Renal pelvis (tissue), 4 donors: ENCODE measurements around the gene CDK6. TPM values are rescaled to one million over a fixed set of nuclear protein-coding genes. Genes with fewer than 3 reads are reported as not detected.
A peak's percentile ranks its signal among the peaks of the same experiment; 100 is the strongest.
"Not testable (repeated sequence)": the region's sequence is repeated elsewhere in the genome, so short reads cannot be mapped to it uniquely, and the experiment has no call there.

Experiments used
- DNase-seq: peaks from one replicate; pipeline ENCODE4 v3.0.0-alpha.2; 2013
- polyA plus RNA-seq, 3 donors: library from polyadenylated mRNA; unstranded; fragments of 120-200 nt; gene quantifications; one replicate each; pipeline ENCODE4 v1.2.1, GENCODE V29; 2013; ENCODE audit not compliant: insufficient read length in 3 of 3

The CDK6 gene
- polyA plus RNA-seq, 3 donors: 40.0 to 41.7 (median 40.3) TPM

DNA sequence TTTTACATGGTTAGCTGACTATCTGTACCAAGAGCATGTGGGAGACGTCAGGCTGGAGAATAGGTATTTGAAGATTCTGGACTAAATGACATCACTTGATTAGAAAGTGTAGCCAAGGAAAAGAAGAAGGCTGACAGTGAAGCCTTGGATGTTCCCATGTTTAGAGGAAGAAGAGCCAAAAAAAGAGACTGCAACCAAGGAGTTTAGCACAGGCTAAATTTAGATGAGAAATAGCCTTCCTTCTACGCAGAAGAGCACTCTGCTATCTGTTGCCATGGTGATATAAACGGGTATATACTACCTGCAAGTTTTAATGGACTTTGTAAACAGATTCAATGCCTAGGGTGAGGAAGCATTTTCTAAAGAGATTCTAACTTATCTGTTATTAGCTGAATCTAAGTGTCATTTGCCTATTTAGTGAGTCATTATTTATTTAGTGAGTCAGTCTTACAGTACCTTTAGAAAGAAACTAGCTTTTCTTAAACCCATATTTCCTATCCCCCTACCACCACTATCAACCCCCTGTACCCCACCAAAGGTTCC is 69.8 kb downstream of the CDK6 start:
- no peak for DNase-seq

GRCh38 chr7:92765725-92766124 is 70.6 kb downstream of the CDK6 start:
- no peak for DNase-seq

DNA sequence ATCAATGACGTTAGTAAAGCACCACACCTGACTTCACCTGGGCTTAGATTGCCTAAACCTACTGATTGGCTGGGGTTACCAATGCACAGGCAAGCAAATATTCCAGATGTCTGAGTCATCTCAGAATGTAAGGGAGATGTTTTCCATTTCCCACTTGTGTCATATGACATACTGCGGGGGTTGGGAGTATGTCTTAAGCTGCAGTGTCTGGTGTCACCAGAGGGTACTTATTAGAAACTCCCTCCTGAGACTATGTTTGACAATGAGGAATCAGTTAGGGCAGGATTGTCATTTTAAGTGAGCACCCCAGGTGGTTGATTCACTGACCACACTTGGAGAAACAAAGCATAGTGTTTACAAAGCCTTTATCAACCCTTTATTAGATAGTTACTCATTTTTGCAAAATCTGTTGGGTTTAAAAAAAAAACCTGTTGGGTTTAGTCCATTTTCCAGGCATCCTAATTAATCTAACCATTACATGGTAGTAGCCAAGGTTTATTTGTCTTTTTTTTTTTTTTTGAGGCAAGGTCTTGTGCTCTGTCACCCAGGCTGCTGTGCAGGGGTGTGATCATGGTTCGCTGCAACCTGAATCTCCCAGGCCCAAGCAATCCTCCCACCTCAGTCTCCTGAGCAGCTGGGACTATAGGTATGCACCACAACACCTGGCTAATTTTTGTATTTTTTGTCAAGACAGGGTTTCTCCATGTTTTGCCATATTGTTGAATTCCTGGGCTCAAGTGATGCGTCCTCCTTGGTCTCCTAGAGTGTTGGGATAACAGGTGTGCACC is 72.5 kb downstream of the CDK6 start:
- no peak for DNase-seq

DNA sequence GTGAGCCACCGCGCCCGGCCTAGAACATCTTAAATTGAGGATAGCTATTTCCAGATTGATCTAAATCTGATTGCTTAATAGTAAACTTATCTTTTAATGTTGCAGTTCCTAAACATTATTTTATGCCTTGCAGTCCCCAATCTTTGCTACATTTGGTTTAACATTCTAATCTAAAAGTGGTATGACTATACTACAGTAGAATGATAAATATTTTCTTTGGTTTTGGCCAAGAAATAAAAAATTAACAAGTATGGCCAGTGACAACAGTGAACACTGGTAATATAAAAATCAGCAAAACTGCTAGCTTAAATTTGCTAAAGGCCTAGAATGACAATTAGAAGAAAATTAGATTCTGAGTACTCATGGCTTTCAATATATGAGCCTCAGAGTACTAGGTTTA is 73.5 kb downstream of the CDK6 start:
- no peak for DNase-seq

DNA sequence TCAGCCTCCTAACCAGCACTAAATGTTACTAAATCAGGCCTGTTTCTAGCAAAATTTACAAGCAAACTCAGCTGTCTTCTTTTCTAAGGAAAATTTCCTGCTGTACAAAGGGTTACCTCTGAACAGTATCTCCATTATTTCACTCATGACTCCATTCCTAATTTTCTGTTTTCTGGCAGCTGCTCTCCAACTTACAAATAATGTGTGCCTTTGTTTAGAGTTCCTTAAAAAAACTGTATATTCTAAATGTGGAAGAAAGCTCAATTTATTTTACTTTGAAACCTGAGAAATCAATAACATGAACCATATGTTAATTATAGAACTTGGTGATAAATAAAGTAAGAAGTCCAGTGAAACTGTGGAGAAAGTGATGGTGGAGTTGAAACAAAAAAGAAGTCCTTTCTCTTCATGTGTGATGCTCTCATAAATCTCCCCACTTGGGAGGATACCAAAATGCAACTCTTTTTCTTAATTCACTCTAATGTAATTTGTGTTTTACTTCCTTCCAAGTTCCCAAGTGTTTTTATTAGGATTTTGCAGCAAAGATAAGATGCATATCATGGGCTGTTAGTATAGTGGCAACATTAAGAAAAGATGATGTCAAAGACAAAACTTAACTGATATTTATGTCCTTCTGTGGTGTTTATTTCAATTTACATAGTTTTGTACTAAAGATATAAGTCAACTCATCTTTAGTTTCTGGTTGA is 74.8 kb downstream of the CDK6 start:
- DNase-seq: peak; percentile 52

GRCh38 chr7:92758796-92759431 is 77.5 kb downstream of the CDK6 start:
- no peak for DNase-seq

DNA sequence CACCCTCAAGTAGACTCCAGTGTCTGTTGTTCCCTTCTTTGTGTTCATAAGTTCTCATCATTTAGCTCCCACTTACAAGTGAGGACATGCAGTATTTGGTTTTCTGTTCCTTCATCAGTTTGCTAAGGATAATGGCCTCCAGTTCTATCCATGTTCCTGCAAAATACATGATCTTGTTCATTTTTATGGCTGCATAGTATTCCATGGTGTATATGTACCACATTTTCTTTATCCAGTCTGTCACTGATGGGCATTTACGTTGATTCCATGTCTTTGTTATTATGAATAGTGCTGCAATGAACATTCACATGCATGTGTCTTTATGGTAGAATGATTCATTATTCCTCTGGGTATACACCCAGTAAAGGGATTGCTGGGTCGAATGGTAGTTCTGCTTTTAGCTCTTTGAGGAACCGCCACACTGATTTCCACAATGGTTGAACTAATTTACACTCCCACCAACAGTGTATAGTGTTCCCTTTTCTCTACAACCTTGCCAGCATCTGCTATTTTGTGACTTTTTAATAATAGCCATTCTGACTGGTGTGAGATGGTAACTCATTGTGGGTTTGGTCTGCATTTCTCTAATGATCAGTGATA is 79.0 kb downstream of the CDK6 start:
- DNase-seq: not testable (repeated sequence)

DNA sequence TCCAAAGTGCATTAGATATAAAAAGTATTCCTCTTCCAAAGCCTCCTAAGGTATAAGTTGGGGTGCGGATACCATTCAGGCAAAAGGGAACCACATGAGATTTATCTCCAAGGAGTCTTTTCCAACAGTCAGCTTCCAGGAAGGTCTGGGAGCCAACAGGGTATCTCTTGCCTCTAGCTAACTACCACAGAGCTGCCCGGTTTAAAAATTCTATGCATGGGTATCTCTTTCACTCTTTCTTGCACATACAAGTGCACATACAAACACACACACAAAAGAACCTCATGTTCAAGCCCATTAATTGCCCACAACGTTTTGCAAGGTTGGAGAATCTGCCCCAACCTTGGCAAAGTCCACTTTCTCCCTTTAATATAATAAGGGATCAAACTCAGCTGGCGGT is 80.7 kb downstream of the CDK6 start:
- DNase-seq: no peak

DNA sequence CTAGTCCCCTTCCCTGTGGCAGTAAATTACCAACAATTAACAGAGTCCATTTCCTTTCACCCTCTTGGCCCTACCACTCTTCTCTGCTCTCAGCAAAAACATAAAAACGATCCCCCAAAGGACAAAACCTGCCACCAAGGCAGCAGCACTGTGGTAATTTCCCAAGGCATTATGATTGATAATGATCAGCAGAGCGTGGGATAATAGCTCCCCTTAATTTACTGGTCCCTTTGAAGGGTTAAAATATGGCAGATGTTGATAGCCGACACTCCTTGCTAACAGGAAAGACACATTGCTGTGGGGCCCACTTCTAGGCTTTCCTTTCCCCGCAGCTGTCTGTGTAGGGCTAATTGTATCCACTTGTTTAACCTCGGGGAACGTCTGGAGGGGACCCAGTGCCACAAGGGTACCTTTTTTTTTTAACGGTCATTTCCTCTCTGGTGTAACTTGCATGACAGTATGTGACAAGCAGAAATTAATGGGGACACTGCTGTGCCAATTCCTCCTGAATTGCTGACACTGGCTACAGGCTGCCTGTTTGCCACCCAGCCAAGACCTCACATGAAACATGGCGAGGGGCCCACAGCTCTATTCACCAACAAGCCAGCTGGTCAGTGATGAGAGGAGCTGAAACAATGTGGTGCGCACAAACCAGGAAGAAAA is 81.3 kb downstream of the CDK6 start:
- DNase-seq: no peak

DNA sequence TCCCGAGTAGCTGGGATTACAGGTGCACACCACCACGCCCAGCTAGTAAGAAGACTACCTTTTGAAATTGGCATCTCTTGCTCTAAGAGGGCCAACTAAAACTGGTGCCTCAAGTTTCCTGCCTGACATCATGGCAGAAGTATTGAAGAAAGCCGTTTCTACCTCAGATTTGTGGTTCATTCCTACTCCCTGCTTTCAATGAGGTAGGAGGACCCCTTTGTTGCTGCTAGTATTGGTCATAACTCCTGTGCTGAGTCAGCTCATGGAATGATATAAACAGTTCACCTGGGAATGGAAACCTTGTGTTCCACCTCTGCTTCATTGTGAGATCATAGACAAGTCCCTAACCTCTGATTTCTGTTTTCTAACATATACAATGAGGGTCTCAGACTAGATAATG is 82.8 kb downstream of the CDK6 start:
- no peak for DNase-seq

DNA sequence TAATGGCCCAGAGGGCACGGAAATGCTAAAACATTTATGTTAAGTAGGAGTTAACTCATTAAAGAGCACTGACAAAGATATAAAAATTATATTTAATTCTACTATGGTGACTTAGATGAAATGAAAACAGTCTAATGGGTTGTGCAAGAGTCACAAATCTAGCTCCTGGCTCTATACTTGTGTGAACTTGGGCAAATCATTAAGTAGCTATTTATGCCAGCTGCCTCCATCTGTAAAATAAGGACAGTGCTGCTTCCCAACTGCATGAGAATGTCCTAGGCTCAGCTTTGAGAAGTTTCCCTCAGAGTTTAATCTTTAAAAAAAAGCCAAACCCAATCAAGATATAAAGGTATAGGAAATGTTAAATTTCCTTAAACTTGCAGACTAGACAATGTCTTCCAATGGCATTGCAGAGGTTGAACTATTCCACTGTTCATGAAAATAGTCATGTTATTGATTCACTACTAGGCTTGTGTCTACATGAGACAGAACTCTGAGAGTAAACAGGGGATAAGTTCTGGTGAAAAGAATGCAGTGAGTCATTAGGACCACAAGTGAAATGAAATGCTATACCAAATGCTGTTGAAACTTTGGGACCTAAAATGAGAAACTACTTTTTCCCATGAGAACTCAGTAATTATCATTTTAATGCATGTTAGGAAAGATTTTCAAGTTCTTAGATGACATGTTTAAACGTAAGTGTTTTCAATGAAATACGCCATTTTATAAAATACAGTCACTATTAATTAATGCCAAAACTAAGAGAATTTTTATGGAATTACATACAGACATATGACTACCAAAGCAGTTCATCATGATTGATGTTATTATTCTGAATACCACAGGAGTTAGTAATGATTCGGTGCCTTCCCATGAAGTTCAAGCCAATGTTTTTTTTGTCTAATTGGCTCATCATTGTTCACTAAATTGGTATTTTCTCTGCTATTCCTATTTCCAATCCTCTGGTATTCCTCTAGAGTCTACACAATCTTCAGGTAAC is 84.2 kb downstream of the CDK6 start:
- DNase-seq: no peak

DNA sequence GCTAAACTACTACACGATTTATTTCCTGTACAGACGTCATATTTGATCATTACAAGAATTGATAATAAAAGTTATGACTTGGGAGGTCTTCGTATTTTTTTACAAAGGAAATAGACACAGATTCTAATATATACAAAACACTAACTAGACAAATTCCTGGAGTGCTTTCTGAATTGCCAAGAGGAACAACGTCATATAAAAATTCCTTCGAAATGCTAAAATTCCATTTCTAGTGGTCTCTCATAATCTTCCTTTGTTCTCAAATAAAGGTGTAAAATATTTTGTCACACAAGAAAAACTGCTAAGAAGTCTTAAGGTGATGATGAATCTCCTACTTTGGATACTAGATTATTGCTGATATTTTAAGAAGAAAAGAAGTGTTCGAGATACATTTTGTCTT is 85.4 kb downstream of the CDK6 start:
- no peak for DNase-seq

DNA sequence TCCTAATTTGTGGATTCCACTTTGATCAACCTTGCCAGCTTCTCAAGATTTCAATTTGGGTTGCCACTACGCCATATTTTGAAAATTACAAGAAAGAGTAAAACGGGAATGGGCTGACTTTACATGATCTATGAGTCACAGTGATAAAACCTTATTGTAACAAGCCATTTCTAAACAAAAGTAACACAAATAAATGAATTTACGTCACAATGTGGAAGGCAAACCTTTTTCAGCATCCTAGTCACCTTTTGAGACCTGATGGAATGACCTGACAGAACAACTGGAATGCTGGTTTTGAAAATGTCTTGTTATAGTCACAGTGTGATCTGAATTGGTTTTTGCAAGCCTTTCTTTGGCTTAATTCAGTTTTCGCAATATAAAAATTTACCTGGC is 85.9 kb downstream of the CDK6 start:
- DNase-seq: no peak

- DNase-seq: no peak
Observed at GRCh38 chr7:92749832-92750446, 86.4 kb downstream of the CDK6 start.

DNA sequence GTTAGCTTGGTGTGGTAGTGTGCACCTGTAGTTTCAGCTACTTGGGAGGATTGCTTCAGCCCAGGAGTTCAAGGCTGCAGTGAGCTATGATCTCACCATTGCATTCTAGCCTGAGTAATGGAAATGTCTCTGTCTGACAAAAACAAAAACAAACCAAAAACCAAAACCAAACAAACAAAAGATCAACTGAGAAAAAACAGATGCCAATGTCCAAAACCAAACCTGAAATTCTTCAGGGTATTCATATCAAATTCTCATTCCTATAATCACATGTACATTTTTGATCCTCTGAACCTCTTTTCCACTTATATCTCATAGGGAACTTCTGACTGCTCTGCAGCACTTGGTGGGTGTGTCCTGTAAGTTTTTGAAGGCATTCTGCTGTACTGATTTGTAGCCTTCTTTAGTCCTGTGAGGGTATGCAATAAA is 87.0 kb downstream of the CDK6 start:
- DNase-seq: no peak

GRCh38 chr7:92748495-92748894 is 87.9 kb downstream of the CDK6 start:
- no peak for DNase-seq

DNA sequence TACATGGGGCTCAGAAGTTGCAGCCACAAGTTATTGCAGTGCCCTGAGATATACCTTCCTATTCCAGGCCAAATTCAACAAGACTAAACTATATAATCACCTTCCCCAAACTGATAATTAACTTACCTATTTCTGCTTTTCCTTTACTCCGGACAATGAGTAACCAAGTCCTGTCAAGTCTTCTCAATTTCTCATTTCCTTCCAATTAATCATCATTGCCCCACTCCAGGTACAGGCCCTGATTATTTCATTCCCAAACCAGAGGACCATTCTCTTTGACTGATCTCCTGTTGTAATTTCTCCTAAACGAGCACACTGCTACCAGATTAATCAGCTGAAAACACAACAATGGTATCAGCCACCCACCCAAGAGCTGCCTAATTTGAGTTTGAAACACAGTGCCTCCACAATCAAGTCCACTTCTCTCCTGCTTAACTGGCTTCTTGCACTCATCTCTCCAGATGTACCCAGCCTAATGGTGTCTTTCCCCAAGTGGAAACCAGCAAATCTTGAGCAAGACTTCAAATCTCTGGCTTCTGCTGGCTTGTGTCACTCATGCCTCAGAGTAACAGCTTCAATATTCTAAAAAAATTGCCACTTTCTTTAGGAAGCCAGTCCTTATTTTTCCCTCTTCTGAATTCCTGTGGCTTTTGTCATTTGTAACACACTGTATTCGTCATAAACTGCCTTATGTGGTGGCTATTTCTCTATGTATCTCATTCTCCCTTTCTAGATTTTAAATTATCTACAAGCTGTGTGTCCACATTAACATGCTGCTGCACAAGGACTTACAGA is 89.1 kb downstream of the CDK6 start:
- DNase-seq: no peak

DNA sequence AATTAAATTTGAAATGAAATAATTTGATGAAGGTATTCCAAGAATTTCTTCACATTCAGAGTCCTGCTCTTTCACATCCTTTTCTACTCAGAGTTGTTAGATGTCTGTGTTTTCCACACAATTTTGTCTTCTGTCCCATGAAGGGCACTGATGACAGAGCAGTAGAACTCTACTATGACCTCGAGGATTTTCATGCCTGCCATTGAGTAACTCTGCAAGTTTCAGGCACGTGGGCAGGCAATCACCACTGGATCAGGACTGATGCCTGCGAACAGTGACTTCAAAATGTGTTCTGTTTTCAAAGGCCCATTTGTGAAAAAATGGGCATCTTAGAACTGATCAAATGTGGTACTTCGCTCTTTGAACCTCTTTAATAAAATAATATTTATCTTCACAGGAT is 91.1 kb downstream of the CDK6 start:
- no peak for DNase-seq

DNA sequence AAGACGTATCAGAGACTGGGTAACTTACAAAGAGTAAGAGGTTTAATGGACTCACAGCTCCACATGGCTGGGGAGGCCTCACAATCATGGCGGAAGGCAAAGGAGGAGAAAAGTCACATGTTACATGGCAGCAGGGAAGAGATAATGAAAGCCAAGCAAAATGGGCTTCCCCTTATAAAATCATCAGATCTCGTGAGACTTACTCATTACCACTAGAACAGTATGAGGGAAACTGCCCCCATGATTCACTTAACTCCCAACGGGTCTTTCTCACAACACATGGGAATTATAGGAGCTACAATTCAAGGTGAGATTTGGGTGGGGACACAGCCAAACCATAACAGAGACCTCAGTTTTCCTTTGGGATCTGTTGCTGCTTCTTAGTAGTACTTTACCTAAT is 92.2 kb downstream of the CDK6 start:
- DNase-seq: not testable (repeated sequence)
